ENCODE measurements around the gene IGSF23. TPM values are rescaled to one million over a fixed set of nuclear protein-coding genes. Genes with fewer than 3 reads are reported as not detected.

IGSF23 gene
- total RNA-seq, 1 experiment from 2014 or later: not detected

GRCh38 chr19:44600466-44600865, 12.9 kb upstream of the IGSF23 start:
- H3K36me3 Mint-ChIP-seq (ENCODE audit: insufficient read depth, unreplicated experiment): no peaks in the 10 kb centered on the region
- intact Hi-C loops (cut with micrococcal nuclease; ENCODE audit: unreplicated experiment): no loop called here
- TF ChIP-seq, protein P1, sequence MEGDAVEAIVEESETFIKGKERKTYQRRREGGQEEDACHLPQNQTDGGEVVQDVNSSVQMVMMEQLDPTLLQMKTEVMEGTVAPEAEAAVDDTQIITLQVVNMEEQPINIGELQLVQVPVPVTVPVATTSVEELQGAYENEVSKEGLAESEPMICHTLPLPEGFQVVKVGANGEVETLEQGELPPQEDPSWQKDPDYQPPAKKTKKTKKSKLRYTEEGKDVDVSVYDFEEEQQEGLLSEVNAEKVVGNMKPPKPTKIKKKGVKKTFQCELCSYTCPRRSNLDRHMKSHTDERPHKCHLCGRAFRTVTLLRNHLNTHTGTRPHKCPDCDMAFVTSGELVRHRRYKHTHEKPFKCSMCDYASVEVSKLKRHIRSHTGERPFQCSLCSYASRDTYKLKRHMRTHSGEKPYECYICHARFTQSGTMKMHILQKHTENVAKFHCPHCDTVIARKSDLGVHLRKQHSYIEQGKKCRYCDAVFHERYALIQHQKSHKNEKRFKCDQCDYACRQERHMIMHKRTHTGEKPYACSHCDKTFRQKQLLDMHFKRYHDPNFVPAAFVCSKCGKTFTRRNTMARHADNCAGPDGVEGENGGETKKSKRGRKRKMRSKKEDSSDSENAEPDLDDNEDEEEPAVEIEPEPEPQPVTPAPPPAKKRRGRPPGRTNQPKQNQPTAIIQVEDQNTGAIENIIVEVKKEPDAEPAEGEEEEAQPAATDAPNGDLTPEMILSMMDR (IDR thresholded peaks at IDR 0.05; ENCODE audit: unreplicated experiment): no peak
- peaks cover 3% of the 10 kb centered on the region for H3K9me3 Mint-ChIP-seq (ENCODE audit: low read depth, unreplicated experiment)
- CTCF ChIA-PET: no interaction called here
- no TSS peak for BruUV-seq (replicated peaks)
- DNase-seq: no peak
- peaks cover 60% of the 10 kb centered on the region for H3K4me1 Mint-ChIP-seq (ENCODE audit: low read depth, unreplicated experiment)
- H3K27me3 Mint-ChIP-seq (ENCODE audit: unreplicated experiment): no peaks in the 10 kb centered on the region
- H3K4me3 Mint-ChIP-seq (ENCODE audit: low read depth, unreplicated experiment): no peak overlapping the region
- no peak overlapping the region for H3K27ac Mint-ChIP-seq (ENCODE audit: unreplicated experiment)

GRCh38 chr19:44602081-44602480, 11.3 kb upstream of the IGSF23 start:
- Mint-ChIP-seq H3K36me3 (ENCODE audit: insufficient read depth, unreplicated experiment) (no peaks in the 10 kb centered on the region), H3K4me3 (ENCODE audit: low read depth, unreplicated experiment) (no peak overlapping the region), H3K27me3 (ENCODE audit: unreplicated experiment) (no peaks in the 10 kb centered on the region), H3K4me1 (ENCODE audit: low read depth, unreplicated experiment) (peaks cover 51% of the 10 kb centered on the region), H3K27ac (ENCODE audit: unreplicated experiment) (no peak overlapping the region), H3K9me3 (ENCODE audit: low read depth, unreplicated experiment) (peaks cover 3% of the 10 kb centered on the region)
- CTCF ChIA-PET: interaction anchor here (0.5 to 1.5 kb wide), 3 partner anchors 10 to 170 kb away, joined by 3 to 4 read pairs (median 3); no protein-coding TSS in a partner anchor
- BruUV-seq (replicated peaks): no TSS peak
- intact Hi-C loops (cut with micrococcal nuclease; ENCODE audit: unreplicated experiment): no loop called here
- TF ChIP-seq, protein P1 (IDR thresholded peaks at IDR 0.05; ENCODE audit: unreplicated experiment): no peak
- no peak for DNase-seq

DNA sequence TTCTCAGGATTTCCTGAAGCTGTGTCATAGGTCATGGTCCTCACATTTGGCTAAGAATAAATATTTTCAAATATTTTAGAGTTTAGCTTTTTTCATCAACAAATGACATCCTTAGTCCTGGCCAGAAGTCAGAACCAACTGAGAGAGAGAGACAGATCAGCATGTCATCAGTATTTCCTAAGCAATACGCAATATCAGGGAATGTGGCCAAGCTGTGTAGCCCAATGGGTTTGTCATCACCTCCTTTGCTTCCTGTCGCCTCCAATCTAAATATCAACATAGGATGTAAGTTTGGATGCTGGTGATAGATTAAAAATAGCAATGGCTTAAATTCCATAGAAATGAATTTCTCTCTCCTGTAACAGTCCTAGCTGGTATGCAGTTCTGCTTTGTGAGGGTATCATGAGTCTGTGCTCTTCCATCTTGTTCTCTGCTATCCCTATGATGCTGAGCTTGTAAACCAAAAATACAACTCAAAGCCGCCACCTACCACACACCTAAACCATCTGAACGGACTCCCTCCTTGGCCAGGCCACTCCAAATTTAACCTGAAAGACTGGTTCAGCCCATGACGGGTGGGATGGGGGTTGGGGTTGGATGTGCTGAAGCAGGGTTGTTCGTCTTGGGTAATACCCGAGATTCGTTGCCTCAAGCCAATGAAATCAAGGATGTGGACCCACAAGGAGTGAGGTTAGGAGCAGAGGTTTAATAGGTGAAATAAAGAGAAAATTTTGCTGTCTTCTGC, 10.0 kb upstream of the IGSF23 start:
- Mint-ChIP-seq H3K4me3 (ENCODE audit: low read depth, unreplicated experiment) (no peak overlapping the region), H3K27me3 (ENCODE audit: unreplicated experiment) (no peaks in the 10 kb centered on the region)
- TF ChIP-seq, protein P1 (IDR thresholded peaks at IDR 0.05; ENCODE audit: unreplicated experiment): no peak

GRCh38 chr19:44604241-44604640, 9.1 kb upstream of the IGSF23 start:
- BruUV-seq (replicated peaks): no TSS peak
- peaks cover 7% of the 10 kb centered on the region for H3K36me3 Mint-ChIP-seq (ENCODE audit: insufficient read depth, unreplicated experiment)

More for the DNA sequence above, 10.0 kb upstream of the IGSF23 start:
- intact Hi-C loops (cut with micrococcal nuclease; ENCODE audit: unreplicated experiment): no loop called here
- no TSS peak for BruUV-seq (replicated peaks)
- CTCF ChIA-PET: interaction anchor here (1.0 kb wide), 1 partner anchor 13 kb away, joined by 4 read pairs; no protein-coding TSS in a partner anchor
- Mint-ChIP-seq H3K4me1 (ENCODE audit: low read depth, unreplicated experiment) (peaks cover 54% of the 10 kb centered on the region), H3K9me3 (ENCODE audit: low read depth, unreplicated experiment) (peaks cover 3% of the 10 kb centered on the region), H3K36me3 (ENCODE audit: insufficient read depth, unreplicated experiment) (peaks cover 7% of the 10 kb centered on the region), H3K27ac (ENCODE audit: unreplicated experiment) (no peak overlapping the region)
- no peak for DNase-seq

More at GRCh38 chr19:44604241-44604640, 9.1 kb upstream of the IGSF23 start:
- Mint-ChIP-seq H3K4me1 (ENCODE audit: low read depth, unreplicated experiment) (peaks cover 51% of the 10 kb centered on the region), H3K27me3 (ENCODE audit: unreplicated experiment) (no peaks in the 10 kb centered on the region), H3K9me3 (ENCODE audit: low read depth, unreplicated experiment) (peaks cover 3% of the 10 kb centered on the region), H3K4me3 (ENCODE audit: low read depth, unreplicated experiment) (no peak overlapping the region), H3K27ac (ENCODE audit: unreplicated experiment) (no peak overlapping the region)
- TF ChIP-seq, protein P1 (IDR thresholded peaks at IDR 0.05; ENCODE audit: unreplicated experiment): no peak
- CTCF ChIA-PET: interaction anchor here (0.9 to 1.0 kb wide), 2 partner anchors 14 to 16 kb away, joined by 4 read pairs; no protein-coding TSS in a partner anchor
- intact Hi-C loops (cut with micrococcal nuclease; ENCODE audit: unreplicated experiment): no loop called here
- no peak for DNase-seq

Data from Calu3 (cell line).